ENCODE measurements around the gene KYNU.
"Not testable (repeated sequence)": the region's sequence is repeated elsewhere in the genome, so short reads cannot be mapped to it uniquely, and the experiment has no call there.

KYNU gene

DNA sequence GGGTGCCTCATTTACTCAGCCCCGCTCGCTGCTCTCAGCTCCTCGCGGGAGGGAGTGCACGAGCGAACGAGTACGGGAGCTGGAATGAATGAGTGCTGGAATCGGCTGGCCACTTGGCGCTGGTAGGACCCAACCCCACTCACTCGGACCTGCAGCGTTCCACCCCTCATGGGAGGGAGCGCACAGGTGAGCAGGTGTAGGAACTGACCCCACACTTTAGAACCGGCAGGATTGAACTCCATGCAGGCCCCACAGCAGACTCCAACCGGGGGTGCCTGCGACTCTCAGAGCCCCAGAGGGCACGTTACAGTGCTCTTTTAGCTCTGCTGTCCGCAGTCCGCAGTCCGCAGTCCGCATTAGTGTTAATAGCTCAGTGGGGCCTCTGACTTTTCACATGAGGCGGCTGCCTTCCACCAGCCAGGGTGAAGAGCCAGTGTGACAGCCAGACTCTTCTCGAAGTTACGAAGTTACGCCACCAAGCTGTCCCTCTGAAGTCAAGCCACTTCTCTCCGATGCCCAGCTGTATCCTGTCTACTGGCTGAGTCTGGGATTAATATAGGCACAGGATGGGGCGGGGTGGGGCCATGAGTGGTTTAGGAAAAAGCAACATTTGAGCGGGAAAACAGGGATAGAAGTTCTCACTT, 149.1 kb downstream of the KYNU start:
- DNase-seq (ENCODE audit: low read depth) = no peak

DNA sequence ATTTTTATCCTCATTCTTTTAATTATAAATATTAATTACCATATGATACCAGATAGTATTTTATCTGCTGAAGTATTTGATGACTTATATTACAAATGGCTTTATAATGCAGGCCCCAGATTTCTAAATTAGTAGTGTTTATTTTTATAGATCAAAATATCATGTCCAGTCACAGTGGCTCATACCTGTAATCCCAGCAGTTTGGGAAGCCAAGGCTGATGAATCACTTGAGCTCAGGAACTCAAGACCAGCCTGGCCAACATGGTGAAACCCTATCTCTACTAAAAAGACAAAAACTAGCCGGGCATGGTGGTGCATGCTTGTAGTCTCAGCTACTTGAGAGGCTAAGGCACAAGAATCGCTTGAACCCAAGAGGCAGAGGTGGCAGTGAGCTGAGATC, 151.7 kb downstream of the KYNU start:
- no peak for DNase-seq (ENCODE audit: low read depth)

GRCh38 chr2:143030127-143030526, 152.7 kb downstream of the KYNU start:
- no peak for DNase-seq (ENCODE audit: low read depth)

DNA sequence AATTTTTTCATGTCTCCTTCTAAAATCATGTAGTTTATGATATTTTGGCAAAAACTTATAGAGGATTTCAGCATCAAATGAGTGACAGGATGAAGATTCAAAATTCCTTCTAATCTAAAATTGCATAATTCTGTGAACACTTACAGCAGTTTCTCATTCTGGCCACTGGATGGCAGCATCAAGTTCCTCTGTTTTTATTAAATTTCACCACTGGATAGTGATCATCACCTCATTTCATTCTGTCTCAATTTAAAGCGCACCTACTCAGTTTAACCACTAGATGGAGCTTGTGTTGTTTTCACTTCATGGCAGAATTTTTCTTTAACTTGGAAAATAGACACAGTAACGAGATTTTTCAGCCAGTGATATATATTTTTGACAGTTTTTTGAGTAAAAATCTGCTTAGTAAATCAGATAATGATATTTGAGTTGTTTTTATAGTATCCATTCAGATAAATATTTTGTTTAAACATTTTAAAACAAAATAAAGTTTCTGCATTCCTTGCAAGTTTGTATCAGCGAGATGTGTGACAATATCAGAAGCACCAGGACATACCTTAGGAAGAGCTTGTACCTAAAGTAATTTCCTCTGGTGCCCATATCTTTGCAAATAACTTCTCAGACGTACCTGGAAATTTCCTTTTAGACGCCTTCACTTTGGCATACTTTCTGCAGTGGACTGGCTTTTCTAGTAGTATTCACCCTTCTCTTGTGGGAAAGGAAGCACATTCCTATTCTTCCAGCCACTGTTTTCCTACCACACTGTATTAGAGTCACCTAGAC, 157.0 kb downstream of the KYNU start:
- peak; percentile 41 for DNase-seq (ENCODE audit: low read depth)

DNA sequence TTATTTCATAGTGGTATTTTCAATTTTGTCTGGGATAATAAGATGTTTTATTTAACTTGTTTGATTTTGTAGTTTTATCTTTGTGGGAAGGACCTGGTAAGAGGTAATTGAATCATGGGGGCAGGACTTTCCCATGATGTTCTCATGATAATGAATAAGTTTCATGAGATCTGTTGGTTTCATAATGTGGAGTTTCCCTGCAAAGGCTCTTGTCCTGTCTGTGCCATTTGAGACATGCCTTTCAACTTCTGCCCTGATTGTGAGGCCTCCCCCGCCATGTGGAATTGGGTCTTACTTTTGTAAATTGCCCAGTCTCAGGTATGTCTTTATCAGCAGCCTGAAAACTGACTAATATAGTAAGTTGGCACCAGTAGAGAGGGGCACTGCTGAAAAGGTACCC, 174.0 kb downstream of the KYNU start:
- no peak for DNase-seq (ENCODE audit: low read depth)

DNA sequence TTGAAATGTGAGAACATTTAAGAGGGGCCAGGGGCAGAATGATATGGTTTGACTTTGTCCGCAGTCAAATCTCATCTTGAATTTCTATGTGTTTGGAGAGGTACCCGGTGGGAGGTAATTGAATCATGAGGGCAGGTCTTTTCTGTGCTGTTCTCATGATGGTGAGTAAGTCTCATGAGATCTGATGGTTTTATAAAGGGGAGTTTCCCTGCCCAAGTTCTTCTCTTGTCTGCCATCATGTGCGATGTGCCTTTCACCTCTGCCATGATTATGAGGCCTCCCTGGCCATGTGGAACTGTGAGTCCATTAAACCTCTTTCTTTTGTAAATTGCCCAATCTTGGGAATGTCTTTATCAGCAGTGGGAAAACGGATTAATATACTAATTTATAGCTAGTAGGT, 176.0 kb downstream of the KYNU start:
- DNase-seq (ENCODE audit: low read depth) = not testable (repeated sequence)

- DNase-seq (ENCODE audit: low read depth) = no peak
Measured at GRCh38 chr2:143056550-143056949, 179.1 kb downstream of the KYNU start.

DNA sequence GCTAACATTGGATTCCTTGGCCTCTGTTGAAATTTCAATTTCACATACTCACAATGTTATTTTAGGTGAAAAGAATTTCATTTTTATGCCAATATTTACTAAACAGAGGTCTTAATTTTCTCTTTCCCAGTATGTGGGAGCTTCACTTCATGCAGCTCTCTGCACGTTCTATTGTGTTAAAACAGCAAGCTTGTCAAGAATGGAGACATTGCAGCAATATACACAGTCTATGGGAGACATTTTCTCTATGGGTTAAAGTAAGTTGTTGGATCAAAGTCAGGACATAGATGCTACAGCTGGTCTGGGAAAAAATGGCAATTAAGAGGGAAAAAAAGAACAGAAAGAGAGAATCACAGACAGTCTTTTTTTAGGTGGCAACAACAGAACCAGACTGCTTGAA, 181.4 kb downstream of the KYNU start:
- DNase-seq (ENCODE audit: low read depth) = no peak

DNA sequence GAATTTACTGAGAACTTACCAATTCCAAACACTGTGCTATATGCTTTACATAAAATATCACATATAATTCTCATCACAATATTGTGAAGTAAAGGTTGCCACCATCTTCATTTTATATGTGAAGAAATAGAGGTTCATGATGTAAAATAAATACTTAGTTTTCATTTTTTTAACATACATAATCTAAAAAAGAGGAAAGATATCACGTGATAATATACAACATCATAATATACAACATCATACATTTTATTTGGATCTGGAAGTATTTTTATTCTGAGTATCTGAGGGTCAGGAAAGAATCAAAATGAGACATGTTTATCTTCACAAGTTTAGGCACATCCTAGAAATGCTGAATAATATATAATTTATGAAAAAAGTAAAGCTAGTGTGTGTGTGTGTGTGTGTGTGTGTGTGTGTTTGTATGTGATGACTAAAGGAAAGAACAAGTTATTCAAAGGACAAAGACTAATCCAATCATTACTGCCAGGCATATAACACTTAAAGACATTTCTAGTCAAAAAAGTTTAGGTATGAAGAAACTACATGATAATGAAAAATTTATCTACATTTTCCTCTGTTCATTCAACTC, 186.2 kb downstream of the KYNU start:
- DNase-seq (ENCODE audit: low read depth) = no peak

DNA sequence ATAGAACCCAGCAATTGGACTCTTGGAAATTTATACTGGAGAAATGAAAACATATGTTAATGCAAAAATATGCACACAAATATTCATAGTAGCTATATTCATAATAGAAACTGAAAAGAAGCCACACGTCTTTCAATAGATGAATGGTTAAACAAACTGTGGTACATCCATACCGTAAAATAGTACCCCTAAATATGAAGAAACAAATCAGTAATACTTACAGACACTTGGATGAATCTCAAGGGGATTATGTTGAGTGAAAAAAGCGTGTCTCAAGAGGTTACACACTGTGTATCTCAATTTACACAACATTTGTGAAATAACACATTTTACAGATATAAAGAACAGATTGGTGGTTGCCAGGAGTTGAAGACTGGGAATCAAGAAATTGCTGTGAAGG, 190.6 kb downstream of the KYNU start:
- no peak for DNase-seq (ENCODE audit: low read depth)

DNA sequence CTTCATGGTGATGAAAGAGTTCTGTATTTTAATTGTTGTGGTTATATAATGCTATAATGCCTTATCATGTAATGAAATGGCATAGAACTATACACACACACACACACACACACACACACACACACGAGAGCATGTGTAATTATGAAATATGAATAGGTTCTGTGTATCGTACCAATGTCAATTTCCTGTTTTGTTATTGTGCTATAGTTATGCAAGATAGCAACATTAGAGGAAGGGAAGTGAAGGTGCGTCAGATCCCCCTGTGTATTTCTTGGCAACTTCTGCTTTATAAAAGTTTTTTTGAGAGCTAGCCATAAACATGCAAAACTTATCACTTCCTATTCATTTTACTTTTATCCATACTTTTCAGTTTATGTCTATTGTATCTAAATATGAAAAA, 191.0 kb downstream of the KYNU start:
- DNase-seq (ENCODE audit: low read depth) = no peak

DNA sequence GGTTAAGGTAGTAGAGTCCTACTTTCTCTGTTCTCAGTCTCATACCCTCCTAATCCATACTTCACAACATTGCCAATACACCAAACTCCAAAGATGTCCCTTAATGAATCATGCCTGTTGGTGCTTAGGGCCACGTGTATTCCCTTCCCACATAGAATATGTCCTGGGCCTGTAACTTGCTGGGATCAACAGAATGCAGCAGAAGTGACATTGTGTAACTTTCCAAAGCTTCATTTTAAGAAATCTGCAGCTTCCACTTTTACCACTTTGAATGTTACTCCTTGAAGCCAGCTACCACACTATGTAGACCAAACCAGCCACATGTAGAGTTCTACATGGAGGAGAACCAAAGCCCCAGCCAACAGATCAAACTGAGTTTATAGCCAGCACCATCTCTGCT, 193.2 kb downstream of the KYNU start:
- DNase-seq (ENCODE audit: low read depth) = no peak

DNA sequence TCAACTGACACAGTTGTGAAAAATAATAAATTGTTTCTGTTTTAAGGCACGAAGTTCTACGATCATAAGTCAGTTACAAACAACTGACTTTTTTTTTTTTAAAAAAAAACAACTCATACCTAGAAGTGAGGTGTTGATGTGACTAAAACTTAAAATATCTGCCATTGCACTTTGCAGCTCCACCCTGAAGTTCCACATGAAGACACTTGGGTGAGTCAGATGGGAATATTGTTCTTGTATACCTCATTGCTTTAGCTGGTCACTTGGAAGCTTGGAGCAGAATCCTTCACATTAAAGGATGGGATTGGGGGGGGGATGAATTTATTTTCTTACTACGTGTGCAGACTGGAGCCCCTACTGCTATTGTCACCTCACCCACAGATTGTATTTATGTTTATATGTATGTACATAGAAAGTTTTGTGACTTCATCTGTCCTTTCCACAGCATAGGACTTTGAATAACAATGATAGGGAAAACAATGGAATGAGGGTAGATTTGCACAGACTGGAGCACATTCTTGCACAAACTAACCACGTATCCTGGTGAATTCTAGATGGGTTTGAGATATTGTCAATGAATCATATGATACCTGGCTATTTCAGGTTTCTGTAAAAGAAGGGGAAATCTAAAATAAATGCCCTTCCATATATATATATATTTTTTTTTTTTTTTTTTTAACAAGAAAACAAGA, 193.9 kb downstream of the KYNU start:
- DNase-seq (ENCODE audit: low read depth) = no peak

GRCh38 chr2:143074913-143075312, 197.4 kb downstream of the KYNU start:
- not testable (repeated sequence) for DNase-seq (ENCODE audit: low read depth)

GRCh38 chr2:143075711-143076110, 198.2 kb downstream of the KYNU start:
- no peak for DNase-seq (ENCODE audit: low read depth)

GRCh38 chr2:143078104-143078503, 200.6 kb downstream of the KYNU start:
- no peak for DNase-seq (ENCODE audit: low read depth)

- no peak for DNase-seq (ENCODE audit: low read depth)
Measured at GRCh38 chr2:143081616-143082015, 204.2 kb downstream of the KYNU start.

GRCh38 chr2:143083636-143084035, 206.2 kb downstream of the KYNU start:
- no peak for DNase-seq (ENCODE audit: low read depth)

DNA sequence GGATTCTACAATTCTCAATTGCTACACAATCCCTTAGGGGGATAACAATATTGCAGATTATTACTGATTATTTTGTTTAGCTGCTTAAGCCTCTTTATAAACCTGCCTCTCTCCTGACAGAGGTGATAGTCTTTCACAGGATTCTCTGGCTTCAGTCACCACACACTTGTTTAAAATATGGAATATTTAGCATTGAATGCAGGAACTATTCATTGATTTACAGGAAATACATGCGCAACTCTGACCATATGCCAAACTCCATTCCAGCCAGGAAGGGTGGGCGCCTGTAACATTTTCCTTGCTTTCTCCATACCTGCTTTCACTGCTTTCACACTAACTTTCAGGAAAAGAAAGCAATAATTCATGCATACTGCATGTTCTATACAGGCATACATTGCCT, 207.0 kb downstream of the KYNU start:
- DNase-seq (ENCODE audit: low read depth) = no peak

DNA sequence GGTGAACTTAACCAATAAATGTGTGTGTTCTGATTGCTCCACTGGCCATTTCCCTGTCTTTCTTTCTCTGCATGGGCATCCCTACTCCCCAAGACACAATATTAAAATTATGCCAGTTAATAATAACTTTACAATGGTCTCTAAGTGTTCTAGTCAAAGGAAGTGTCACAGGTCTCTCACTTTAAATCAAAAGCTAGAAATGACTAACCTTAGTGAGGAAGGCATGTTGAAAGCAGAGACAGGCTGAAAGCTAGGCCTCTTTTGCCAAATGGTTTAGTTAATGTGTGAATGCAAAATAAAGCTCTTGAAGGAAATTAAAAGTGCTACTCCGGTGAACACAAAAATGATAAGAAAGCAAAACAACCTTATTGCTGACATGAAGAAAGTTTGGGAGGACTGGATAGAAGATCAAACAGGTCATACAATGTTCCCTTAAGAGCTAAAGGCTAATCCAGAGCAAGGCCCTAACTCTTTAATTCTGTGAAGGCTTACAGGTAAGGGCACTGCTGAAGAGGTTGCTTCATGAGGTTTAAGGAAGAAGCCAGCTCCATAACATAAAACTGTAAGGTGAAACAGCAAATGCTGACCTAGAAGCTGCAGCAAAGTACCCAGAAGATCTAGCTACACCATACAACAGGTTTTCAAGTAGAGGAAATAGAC, 207.8 kb downstream of the KYNU start:
- DNase-seq (ENCODE audit: low read depth) = no peak

DNA sequence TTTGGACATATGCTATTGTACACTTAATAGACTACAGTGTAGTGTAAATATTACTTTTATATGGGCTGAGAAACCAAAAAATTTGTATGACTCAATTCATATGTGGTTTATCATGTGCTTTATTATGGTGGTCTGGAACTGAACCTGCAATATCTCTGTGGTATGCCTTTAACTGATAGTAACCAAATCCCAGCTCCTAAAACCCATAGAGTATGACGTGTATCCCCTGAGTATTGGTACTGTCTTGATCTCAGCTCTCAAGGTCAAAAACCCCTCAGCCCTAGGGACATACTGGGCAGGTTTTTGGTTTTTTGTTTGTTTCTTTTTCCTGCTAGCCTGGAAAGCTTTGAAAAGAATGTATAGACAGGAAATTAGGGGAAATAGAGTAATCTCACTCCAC, 209.6 kb downstream of the KYNU start:
- no peak for DNase-seq (ENCODE audit: low read depth)

GRCh38 chr2:143088388-143088787, 210.9 kb downstream of the KYNU start:
- DNase-seq (ENCODE audit: low read depth) = no peak
